Ureter (tissue), 1 donor: ENCODE measurements around the gene CREB1. TPM values are rescaled to one million over a fixed set of nuclear protein-coding genes. Genes with fewer than 3 reads are reported as not detected.
"Not testable (repeated sequence)": the region's sequence is repeated elsewhere in the genome, so short reads cannot be mapped to it uniquely, and the experiment has no call there.

Experiments
- DNase-seq: peaks from one replicate; pipeline ENCODE4 v3.0.0-alpha.2; 2020; ENCODE audit warnings: low spot score
- total RNA-seq: library from RNA; stranded (reverse); gene quantifications from one replicate; pipeline ENCODE4 v1.2.4, GENCODE V29; 2023
- donor health status: DM: yes; HTN: yes; CAD: no.

The CREB1 gene
- total RNA-seq, 1 donor from 2014 or later, result 92.0 TPM

DNA sequence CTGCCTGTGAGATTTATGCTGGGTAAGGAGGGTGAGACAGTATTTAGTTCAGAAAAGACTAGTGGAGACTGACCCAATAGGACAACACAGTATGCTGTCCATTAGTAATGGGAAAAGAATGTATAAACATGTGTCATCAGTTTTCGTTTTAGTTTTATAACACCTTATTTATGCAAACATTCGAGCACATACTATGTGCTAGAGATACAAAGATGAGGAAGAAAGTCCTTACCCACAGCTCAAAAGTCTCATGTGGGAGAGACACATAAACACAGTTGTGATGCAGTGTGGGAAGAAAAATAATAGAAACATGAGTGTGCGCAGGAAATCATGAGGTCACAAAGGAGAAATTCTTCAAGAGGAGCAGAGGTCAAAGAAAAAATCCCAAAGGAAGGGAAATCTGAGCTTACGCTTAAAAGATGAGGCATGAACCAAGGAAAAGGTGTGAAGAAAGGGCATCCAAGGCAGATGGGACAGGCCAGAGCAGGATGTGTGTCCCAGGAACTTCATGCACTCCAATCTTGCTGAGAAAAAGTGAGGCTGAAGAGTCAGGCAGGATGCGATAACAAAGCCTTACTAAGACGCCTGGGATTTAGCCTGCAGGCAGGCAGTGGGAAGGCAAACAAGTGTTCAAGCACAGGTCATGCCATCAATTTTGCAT lies 87.4 kb downstream of the CREB1 start:
- no peak for DNase-seq

DNA sequence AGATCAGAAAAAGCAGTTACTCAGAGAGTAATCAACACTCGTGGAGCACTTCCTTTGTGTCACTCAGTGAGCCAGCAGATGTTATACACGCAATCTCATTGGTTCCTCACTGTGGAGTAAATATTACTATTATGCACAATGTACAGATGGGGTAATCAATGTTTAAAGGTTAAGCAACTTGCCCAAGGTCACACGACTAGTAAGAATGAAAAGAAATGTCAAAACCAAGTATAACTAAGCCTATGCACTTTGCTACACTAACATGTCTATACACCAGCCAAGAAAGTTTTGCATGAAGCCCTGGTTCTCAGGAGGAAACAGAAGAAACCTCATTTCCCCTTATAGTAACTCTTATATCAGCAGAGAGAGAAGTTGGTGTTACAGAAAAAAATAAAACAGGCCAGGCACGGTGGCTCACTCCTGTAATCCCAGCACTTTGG lies 90.0 kb downstream of the CREB1 start:
- DNase-seq, result no peak

DNA sequence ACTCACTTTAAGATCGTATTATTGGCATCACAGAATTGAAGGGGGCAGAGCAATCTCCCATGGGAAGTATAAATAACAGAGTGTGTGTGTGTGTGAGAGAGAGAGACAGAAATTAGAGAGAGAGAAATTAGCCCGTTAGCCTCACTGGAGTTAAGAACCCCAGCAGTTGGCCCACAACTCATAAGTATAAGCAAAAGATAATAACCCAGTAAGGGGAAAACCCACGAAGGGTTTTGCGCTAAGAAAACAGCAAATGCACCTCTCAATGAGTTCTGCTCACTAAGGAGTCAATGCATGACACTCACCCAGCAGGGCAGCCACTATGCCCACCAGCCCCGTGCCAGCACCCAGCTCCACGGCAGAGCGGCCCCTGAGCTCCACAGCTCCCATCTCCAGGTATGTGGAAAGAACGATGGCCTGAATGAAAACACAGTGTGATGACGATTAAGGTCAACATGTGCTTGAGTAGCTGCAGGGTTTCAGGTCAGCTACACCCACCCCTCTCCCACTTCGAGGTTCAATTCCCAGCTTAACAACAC lies 91.8 kb downstream of the CREB1 start:
- no peak for DNase-seq

DNA sequence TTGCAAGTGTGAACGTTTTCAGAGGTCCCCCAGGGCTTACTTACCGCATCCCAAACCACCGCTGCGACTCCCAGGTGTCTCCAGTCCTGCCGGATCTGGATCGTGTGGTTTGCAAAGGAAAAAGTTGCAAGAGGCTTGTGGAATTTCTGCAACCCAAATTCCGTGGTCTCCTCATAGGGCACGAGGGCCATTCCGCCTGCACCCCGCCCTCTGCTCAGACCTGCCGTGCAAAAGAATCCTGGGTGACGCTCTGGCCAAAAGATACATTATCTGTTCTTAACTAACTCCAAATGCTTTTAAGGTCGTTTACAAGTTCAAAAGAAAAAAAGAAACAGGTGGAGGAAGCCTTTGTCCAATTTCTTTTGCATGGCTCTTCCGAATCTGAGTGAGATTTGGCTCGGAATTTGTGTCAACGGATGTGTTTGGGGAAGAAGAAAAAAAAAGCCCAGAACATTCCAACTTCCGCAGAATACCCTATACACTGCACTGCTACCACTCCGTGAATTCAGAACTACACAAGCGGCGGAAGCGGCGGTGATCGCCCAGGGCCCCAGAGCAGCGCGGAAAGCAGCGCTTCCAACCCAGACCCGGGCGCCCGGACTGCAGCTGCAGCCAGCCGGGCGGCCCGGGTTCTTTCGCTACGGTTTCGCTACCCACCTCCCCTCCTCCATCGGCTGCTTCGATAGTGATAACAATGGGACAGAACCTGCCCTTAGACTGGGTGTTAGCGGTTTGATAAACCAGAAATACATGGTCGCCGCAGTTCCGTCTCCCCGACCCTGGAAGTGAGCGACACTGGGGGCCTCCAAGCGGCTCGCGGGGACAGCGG lies 94.6 kb downstream of the CREB1 start:
- peak; percentile 66 for DNase-seq

DNA sequence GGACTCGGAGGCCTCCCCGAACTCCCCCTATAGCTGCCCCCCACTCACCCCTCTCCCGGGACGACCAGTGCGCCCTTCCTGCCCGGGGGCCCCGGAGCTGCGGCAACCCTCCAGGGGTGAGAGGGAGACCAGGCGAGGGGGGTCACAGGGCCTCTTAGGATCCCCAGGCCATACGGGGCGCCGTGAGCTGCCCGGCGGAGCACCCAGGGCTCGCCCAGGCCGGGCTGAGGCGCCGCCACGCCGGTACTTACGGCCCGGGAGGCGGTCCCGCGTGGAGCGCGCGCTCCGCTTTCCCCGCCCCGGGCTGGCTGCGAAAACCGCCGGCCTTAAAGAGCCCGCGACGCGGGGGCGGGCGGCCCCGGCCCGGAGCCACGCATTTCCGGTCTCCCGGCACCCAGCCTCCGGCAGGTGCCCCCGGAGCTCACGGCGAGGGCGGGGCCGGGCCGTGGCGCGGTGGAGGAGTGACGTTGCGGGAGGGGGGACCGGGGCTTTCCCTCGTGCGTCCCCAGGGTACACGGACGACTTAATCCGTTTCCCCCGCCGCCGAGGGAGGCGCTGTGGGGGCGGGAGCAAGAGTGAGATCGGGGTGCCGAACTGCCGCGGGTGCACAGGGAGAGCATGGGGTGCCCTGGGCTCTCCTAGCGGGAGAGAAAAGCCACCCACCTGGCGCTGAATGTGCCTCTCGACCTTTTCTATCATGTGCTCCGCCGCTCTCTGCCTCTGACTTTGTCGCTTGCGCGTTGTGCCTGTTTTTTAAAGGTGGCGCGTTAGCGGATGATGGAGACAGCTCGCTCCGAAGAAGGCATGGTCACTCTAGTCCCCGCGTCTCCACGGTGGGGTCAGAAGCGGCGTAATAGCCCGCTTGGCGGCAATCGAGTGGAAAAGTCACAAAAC lies 95.5 kb downstream of the CREB1 start, which contains the start of gene METTL21A:
Gene METTL21A (minus strand): TSS at position 381 of the 894 bp plus-strand sequence. CDS start 1,019 bp downstream, outside the sequence.
- DNase-seq, result peak; percentile 85

DNA sequence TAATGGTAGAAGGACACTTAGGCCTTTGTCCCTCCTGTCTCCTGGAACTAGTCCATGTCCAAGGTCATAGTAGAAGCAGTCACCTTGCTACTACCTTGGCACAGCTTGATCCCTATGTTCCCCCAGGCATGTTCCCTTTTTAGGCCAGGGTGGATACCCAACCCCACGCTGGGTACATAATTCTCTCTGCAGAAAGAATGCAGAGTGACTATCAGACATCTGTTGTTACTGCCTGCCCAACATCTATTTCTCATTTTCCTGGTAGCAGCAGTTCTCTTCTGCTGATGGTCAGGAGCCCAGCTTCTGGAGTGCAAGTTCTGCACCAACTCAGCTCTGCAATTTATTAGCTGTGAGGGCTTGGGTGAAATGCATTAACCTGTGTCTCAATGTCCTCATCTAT lies 99.8 kb downstream of the CREB1 start:
- DNase-seq, result no peak

DNA sequence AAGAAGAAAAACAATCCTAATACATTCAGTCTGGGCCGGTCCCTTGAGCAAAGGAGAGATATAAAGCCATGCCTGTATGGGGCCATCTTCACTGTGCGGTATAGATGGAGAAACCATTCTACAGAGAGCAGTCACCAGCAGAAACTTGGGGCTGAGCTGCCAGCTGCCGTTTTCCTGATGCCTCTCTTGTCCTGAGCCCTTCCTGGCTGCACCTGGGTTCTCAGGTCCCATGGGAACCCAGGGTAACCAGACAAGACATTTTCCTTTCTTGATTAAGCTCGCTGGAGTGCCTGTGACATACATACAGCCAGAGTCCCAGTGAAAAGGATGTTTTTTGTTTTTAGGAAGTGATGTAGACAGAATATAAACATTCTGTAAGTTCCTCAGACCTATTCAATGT lies 100.7 kb downstream of the CREB1 start:
- DNase-seq, result no peak

DNA sequence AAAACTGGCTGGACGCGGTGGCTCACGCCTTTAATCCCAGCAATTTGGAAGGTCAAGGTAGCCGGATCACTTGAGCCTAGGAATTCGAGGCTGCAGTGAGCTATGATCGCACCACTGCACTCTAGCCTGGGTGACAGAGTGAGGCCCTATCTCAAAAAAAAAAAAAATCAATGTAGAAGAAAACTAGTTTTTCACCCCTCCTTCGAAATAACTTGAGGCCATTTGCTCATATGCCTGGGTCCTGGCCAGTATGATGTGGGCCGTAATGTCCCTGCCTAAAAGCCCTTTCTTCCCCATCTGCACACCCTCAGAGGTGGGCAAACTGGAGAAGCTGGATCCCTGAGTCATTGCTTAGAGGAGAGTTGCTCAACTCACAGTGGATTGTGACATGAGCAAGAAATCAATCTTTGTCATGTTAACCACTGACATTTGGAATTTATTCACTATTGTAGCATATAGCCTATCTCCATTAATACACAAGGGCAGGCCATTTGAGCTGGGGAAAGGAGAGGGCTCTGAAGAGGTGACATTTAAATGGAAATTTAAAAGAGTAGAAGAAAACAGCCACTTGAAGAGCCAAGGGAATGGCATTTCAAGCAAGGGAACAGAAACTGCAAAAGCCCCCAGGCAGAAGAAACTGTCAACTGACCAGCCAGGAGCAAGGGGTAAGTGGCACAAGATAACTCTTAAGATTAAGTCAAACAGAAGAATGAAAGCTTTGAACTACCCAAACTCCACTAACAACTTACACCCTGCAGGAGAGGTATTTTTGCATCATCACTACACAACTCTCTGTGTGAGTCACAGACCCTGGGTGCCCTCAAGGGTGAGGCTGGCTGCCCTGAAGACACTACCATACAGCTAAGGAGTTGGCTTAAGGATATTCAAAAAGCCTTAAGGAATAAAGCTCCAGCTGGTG lies 103.1 kb downstream of the CREB1 start:
- peak; percentile 66 for DNase-seq

DNA sequence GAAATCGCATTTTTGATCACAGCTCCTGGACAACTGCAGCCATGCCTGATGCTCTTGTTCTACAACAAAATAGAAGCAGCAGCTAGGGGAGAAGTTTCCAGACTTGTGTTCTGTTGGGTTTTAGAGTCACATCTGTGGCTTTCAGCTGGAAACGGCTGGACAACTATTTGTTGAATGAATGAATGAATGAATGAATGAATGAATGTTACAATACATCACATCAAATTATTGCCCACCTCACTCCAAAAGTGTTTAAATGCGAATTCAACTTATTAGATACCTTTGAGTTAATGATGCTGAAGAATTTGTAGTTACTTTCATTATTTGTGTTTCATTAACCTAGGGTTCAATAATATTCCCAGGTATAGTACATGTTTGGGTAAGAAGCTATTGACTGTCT lies 103.9 kb downstream of the CREB1 start:
- DNase-seq, result no peak

DNA sequence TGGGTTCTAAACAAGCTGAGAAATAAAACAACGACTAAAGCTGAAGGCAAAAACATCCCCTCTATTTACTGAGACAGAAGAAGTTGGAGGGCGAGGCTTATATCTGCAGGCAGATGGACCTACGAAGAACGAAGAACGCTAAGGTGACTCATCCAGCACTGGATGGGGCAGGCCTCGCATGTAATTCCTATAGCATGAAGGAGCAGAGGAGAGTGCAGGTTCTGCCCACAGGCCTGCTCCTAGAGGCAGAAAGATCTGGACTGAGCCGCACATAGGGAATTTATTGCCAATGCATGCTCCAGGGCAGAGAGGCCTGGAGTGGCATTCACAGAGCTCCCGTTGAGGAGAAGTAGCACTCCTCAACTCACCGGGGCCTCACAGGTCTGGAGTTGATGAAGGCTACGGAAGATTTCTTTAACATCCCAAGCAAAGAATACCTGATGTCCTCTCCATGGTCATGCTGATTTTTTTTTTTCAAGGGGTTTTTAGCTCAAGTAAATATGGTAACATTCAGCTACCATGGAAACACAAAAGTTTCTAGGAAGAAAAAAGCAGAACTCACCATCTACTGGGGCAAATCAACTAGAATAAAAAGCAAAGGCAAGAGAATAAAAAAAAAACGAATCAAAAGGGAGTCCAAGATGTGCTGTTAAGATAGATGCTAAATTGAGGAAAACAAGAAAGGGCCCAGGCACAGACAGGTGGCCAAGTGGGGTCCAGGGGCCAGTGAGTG lies 105.9 kb downstream of the CREB1 start:
- no peak for DNase-seq

DNA sequence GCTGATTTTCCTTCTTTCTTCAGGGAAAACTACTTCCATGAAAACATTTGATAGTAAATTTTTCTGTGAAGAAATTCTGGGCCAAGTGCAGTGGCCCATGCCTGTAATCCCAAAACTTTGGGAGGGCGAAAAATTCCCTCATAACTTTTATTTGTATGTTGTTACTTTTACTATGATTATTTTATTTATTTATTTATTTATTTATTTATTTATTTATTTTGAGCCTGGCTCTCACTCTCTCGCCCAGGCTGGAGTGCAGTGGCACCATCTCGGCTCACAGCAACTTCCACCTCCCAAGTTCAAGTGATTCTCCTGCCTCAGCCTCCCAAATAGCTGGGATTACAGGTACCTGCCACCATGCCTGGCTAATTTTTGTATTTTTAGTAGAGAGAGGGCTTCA lies 109.5 kb downstream of the CREB1 start:
- not testable (repeated sequence) for DNase-seq

DNA sequence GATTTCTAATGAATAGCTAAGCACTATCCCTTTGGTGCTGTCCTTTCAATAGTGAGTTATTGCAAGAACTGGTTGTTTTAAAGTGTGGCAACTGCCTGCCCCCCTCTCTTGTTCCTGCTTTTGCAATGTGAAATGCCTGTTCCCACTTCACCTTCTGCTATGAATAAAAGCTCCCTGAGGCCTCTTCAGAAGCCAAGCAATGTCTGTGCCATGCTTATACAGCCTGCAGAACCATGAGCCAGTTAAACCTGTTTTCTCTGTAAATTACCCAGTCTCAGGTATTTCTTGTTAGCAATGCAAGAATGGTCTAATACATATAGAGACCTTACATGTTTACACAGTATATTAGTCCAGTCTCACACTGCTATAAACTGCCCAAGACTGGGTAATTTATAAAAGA lies 110.4 kb downstream of the CREB1 start:
- DNase-seq, result no peak

DNA sequence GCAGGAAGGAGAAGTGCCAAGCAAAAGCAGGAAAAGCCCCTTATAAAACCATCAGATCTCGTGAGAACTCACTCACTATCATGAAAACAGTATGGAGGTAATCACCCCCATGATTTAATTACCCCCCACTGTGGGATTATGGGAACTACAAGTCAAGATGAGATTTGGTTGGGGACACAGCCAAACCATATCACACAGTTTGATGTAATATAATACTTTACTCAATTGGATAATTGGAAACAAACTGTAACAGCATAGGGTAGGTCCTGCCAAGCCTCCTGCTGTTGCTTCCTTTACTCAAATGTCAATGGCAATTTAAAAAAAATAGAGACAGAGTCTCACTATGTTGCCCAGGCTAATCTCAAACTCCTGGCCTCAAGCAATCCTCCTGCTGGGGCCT lies 110.9 kb downstream of the CREB1 start:
- no peak for DNase-seq

DNA sequence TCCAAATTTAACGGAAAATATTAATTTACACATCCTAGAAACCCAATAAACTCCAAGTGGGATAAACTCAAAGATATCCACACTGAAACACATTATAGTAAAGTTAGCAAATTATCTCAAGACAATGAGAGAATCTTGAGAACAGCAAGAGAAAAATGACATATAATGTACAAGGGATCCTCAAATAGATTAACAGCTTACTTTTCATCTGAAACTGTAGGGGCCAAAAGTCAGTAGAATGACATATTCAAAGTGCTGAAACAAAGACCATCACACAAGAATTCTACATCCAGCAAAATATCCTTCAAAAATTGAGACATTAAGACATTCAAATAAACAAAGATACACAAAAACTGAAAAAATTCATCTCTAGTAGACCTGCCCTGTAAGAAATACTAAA lies 114.1 kb downstream of the CREB1 start:
- DNase-seq, result no peak

DNA sequence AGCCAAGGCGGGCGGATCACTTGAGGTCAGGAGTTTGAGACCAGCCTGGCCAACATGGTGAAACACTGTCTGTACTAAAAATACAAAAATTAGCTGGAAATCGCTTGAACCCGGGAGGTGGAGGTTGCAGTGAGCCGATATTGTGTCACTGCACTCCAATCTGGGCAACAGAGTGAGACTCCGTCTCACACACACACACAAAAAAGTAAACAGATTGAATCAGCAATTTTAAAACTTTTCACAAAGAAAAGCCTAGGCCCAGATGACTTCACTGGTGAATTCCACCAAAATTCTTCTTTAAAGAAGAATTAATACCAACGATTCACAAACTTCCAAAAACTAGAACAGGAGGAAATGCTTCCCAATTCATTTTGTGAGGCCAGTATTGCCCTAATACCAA lies 116.8 kb downstream of the CREB1 start:
- not testable (repeated sequence) for DNase-seq

Other genes with a start within 250 kb of the CREB1 start
- gene METTL21A, start 95.4 kb downstream of the CREB1 start, total RNA-seq, result 12.2 TPM
- 21.1 TPM for gene CCNYL1, start 181.7 kb downstream of the CREB1 start, total RNA-seq
- gene FZD5, start 239.9 kb downstream of the CREB1 start, total RNA-seq, result 11.6 TPM